HG02678 (cell line): Measurements from ENCODE around the gene NME8.
A peak's percentile ranks its signal among the peaks of the same experiment; 100 is the strongest.
"Not testable (repeated sequence)": the region's sequence is repeated elsewhere in the genome, so short reads cannot be mapped to it uniquely, and the experiment has no call there.

ENCODE experiments used
- ATAC-seq: cut with Tn5 transposase; IDR thresholded peaks from one replicate; pipeline ENCODE4 v1.9.1; 2021; ENCODE audit warnings: mild to moderate bottlenecking, moderate library complexity; ENCODE audit not compliant: unreplicated experiment

NME8 gene

GRCh38 chr7:37848297-37848696, at the start of gene NME8:
Gene NME8, plus strand, starts transcription at chr7:37848597. Its CDS starts 1,670 bp downstream, at chr7:37850267.
- no peak for ATAC-seq

GRCh38 chr7:37806152-37806551, 42.2 kb upstream of the NME8 start:
- ATAC-seq, result no peak

- not testable (repeated sequence) for ATAC-seq
Measured at GRCh38 chr7:37812161-37812580, 36.2 kb upstream of the NME8 start.

GRCh38 chr7:37815671-37816371, 32.6 kb upstream of the NME8 start:
- ATAC-seq, result peak; percentile 86

GRCh38 chr7:37816922-37817590, 31.3 kb upstream of the NME8 start:
- no peak for ATAC-seq

GRCh38 chr7:37817591-37817960, 30.8 kb upstream of the NME8 start:
- ATAC-seq, result no peak

- ATAC-seq, result no peak
Measured at GRCh38 chr7:37817996-37818720, 30.2 kb upstream of the NME8 start.

DNA sequence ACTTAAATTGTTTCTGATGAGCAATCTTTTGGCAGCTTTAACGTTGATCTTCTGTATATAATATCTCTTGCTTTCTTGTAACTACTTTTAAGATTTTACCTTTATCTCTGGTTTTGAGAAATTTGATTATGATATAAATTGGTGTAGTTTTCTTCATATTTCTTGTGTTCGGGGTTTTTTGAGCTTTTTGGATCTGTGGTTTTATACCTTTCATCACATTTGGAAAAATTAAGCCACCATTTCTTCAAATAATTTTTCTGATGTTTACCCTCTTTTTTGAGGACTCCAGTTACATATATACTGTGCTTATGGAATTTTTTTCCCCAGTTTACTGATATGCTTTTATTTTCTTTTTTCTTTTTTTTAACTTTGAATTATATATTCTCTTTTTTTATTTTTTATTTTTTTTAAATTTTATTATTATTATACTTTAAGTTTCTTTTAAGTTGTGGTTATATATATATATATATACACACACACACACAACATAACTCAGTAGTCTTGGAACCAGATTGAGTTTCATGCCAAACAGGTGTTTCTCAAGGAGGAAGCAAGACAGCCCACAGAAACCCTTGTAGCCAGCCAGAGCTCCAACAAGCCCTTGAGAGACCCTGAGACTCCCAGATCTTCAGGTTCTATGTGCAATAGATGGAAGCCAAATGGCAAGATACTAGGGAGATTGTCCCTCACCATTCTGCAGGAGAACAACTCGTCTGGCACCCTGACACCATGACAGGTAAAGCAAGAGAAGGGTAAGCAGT, 27.5 kb upstream of the NME8 start:
- ATAC-seq, result peak; percentile 88

DNA sequence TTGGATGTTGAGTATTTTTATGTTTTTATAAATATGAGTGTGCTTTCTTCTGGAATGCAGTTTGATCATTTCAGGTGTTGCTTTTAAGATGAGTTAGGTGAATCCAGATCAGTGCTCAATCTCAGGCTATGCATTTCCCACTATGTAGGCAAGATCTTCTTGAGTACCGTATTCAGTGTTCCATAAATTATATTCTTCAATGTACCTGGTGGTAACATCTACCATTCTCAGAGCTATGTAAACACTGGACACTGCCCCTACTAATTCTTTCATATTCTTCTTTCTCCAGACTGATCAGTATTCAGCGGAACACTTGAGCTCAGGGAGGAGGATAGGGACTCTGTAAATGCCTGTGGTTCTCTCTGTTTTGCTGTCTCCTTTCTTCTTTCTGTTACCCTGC, 25.5 kb upstream of the NME8 start:
- no peak for ATAC-seq

GRCh38 chr7:37823557-37823956, 24.8 kb upstream of the NME8 start:
- no peak for ATAC-seq

DNA sequence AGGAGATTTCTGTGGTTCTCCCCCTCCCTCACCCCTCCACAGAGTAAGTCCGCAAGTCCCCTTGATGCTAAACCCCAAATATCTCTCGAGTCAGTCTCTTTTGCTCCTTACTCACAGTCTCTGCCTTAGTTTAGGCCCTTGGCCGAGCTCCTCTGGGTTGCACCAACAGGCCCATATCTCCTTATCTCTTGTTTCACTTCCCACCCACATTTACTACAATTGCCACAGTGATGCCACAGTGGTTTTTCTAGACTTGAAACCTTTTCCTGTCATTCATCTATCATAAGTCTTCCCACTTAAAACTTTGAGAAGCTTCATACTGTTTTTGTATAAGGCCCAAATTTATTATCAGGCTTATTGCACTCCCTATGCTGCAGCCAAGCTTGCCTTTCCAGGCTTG, 23.4 kb upstream of the NME8 start:
- no peak for ATAC-seq

- no peak for ATAC-seq
Measured at GRCh38 chr7:37826825-37827224, 21.6 kb upstream of the NME8 start.

- ATAC-seq, result no peak
Measured at GRCh38 chr7:37831244-37831643, 17.2 kb upstream of the NME8 start.

- peak; percentile 94 for ATAC-seq
Measured at GRCh38 chr7:37832194-37832593, 16.2 kb upstream of the NME8 start.

DNA sequence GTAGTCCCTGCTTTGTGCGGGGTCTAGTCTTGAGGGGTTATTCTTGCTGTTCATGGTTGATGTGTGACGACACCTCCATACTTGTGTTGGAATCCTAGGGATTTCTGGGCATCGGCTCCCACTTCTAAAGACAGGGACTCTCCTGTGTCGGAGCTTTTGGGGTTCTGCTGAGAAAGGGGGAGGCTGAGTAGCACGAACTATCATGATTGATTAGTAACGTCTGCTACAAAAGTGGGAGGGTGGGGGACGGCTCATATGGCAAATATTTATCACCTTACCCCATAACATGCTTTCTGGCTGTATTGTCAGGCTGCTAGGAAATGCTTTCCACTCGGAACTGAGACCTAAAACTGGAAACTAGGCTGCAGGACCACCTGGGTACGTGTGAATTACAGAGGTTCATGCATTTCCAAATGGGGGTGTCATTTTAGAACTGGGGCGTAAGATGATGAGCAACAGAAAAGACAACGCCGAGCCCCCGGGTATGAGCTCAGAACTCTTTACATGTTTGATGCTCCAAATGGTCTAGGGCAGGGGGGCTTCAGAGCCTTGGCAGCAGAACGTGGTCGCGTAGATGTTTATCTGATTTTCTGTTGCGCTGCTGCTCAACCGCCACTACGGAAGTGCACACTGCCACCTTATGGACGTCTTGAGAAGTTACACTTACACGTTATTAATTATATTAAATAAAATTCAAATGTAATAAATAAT, 15.1 kb upstream of the NME8 start:
- ATAC-seq, result no peak

- no peak for ATAC-seq
Measured at GRCh38 chr7:37833818-37834146, 14.6 kb upstream of the NME8 start.

DNA sequence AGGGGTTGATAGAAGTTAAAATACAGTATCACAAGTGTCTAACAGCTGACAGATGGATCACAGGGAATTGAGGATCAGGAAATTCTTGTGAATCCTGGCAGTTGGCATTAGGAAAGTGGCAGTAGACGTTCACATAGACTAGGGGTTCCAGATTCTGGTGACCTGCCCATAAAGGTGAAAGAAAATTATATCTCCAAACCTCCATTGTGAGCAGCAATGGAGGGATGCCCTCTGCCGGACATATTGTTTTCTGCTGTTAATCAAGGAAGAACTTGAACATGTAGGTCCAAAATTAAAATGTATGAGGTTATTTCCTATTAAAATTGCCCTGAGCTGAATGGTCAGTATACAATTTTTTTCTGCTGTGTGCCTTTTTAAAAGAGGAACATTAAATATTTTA, 5.1 kb downstream of the NME8 start:
- no peak for ATAC-seq

- ATAC-seq, result no peak
Measured at GRCh38 chr7:37882086-37882485, 33.7 kb downstream of the NME8 start.

DNA sequence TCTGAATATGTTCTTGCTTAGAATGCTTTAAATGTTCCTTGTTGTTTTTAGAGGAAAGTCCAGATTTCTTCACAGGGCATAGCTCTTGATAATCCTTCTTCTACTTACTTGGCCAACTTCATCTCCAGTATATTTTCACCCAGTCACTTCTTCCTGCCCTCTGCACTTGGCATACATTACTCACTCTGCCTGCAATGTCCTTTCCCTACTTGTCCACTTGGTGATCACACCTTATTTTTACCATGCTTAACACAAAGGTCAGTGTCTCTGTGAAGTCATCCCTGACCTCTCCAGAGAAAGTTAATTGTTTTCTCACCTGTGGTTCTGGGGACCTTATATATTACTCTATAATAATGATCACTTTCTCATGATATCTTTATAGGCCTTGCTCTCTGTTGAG, 45.0 kb downstream of the NME8 start:
- ATAC-seq, result no peak

DNA sequence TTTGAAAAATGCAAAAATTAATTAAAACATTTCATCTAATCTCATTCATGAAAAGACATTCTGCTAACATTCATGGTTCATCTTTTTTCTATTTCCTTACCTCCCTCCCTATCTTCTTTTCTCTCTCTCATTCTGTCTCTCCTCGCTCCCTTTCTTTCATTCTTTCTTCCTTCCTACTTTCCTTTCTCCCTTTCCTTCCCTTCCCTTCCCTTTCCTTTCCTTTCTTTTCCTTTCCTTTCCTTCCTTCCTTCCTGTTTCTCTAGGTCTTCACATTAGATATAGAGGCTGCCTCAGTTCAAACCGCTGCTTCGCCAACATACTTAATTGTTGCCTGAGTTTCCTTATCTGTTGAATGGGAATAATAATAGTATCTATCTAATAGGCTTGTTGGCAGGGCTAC, 46.3 kb downstream of the NME8 start:
- ATAC-seq, result no peak

- no peak for ATAC-seq
Measured at GRCh38 chr7:37899712-37900247, 51.4 kb downstream of the NME8 start.
